Measurements from ENCODE around the gene BRD4. TPM values are rescaled to one million over a fixed set of nuclear protein-coding genes. Genes with fewer than 3 reads are reported as not detected.

BRD4 gene
- total and polyA plus RNA-seq, 2 donors (not counting 3 experiments of a cell fraction or from before 2014, with no cell fraction given), result 14.9 to 125 TPM

DNA sequence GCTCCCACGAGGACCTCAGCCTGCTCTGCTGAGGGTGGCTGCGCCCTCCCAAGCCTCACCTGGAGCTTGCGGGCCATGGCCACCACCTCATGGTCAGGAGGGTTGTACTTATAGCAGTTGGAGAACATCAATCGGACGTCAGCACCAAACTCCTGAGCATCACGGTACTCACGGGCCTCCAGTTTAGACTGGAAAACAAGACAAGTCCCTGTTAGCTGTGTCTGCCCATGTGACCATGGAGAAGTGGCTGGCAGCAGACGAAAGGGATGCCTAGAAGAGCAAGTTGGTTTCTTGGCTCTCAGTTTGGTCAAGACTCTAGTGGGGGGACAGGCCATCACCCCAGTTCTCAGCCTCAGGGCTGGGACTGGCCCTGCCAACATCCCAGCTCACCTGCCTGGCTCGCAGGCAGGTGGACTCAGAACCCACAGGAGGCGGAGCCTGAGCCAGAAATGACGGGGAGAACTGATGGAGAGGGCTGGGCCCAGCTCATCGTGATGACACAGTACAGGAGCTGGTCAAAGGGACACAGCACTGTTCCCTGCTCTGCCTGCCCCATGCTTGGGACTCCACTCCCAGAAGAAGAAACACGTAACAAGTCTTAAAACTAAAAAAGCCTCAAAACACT is 68.9 kb downstream of the BRD4 start:
- FAIRE-seq (no peak), DNase-seq (ENCODE audit: low read depth, low spot score) (no peak)
- no peak overlapping the region for H3K27ac ChIP-seq (ENCODE audit: insufficient read depth, low read depth, low read length)
- dilution Hi-C loops (cut with MboI; ENCODE audit: extremely low pct_ligation_motif_present, low sequenced_read_pairs), result no loop called here
- H3K36me3 ChIP-seq (ENCODE audit: control insufficient read depth in 2 of 2, extremely low read depth in 1 of 2, insufficient read depth in 2 of 2, low read length in 2 of 2), result peaks cover 3 to 57% of the 10 kb centered on the region in 2 experiments
- H3K27me3 ChIP-seq (ENCODE audit: control insufficient read depth in 2 of 2, insufficient read depth in 2 of 2, low read length in 2 of 2), result no peaks in the 10 kb centered on the region
- no peaks in the 10 kb centered on the region for H3K9me3 ChIP-seq (replicated peaks; ENCODE audit: control insufficient read depth, insufficient read depth, low read length)
- CTCF ChIA-PET, result interaction anchor here (1.0 to 1.2 kb wide), 2 partner anchors 11 to 13 kb away, joined by 3 to 4 read pairs; no protein-coding TSS in a partner anchor
- H2AFZ ChIP-seq (ENCODE audit: low read depth, low read length), result no peak overlapping the region
- no peaks in the 10 kb centered on the region for H4K20me1 ChIP-seq (replicated peaks; ENCODE audit: control insufficient read depth, extremely low read depth, insufficient read depth, low read length)
- H3K9me1 ChIP-seq (replicated peaks; ENCODE audit: control insufficient read depth, extremely low read depth, insufficient read depth, low read length), result no peaks in the 10 kb centered on the region
- POLR2A ChIA-PET, result no interaction called here
- H3K4me2 ChIP-seq (ENCODE audit: insufficient read depth, low read length), result no peak overlapping the region
- peaks cover 48% of the 10 kb centered on the region for H3K79me2 ChIP-seq (ENCODE audit: control insufficient read depth, insufficient read depth, low read length)
- peaks cover 11% of the 10 kb centered on the region for H3K4me1 ChIP-seq (ENCODE audit: control insufficient read depth, extremely low read depth, insufficient read depth, low read length)
- no peak overlapping the region for H3K4me3 ChIP-seq (replicated peaks in 1 of 3; ENCODE audit: insufficient read depth in 1 of 3, low read depth in 1 of 3, low read length in 3 of 3)
- no TSS peak for BruUV-seq (replicated peaks)
- intact Hi-C loops (cut with micrococcal nuclease), result no loop called here
- H3K9ac ChIP-seq (replicated peaks; ENCODE audit: extremely low read depth, insufficient read depth, low read length), result no peak overlapping the region
- no peak for TF ChIP-seq POLR2AphosphoS5 (IDR thresholded peaks at IDR 0.05; ENCODE audit: insufficient read depth, low read depth, low read length)
- no peak for TF ChIP-seq GATA2 (IDR thresholded peaks at IDR 0.05; ENCODE audit: insufficient read depth, insufficient read length, low read depth, low read length)
- no peak for TF ChIP-seq JUN (IDR thresholded peaks at IDR 0.05; ENCODE audit: borderline replicate concordance, insufficient read depth, insufficient read length, low read depth)
- TF ChIP-seq, protein P1, sequence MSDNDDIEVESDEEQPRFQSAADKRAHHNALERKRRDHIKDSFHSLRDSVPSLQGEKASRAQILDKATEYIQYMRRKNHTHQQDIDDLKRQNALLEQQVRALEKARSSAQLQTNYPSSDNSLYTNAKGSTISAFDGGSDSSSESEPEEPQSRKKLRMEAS (IDR thresholded peaks at IDR 0.05; ENCODE audit: insufficient read depth, insufficient read length), result no peak
- no peak for TF ChIP-seq MYC (IDR thresholded peaks at IDR 0.05; ENCODE audit: low read depth, low read length)
- no peak for TF ChIP-seq POLR2A (IDR thresholded peaks at IDR 0.05; ENCODE audit: low read depth, low read length)
- TF ChIP-seq FOS (IDR thresholded peaks at IDR 0.05; ENCODE audit: borderline replicate concordance, insufficient read depth, low read length), result no peak
- TF ChIP-seq CTCF (IDR thresholded peaks at IDR 0.05; ENCODE audit: extremely low read depth in 1 of 2, insufficient read depth in 1 of 2, low read depth in 1 of 2, low read length in 2 of 2), result no peak
- TF ChIP-seq EZH2 (IDR thresholded peaks at IDR 0.05; ENCODE audit: borderline replicate concordance, low read depth, low read length, severe bottlenecking), result no peak
